Measurements from ENCODE around the gene CBLB. TPM values are rescaled to one million over a fixed set of nuclear protein-coding genes. Genes with fewer than 3 reads are reported as not detected.

The CBLB gene
- total RNA-seq, 1 donor from 2014 or later: 5.9 TPM

DNA sequence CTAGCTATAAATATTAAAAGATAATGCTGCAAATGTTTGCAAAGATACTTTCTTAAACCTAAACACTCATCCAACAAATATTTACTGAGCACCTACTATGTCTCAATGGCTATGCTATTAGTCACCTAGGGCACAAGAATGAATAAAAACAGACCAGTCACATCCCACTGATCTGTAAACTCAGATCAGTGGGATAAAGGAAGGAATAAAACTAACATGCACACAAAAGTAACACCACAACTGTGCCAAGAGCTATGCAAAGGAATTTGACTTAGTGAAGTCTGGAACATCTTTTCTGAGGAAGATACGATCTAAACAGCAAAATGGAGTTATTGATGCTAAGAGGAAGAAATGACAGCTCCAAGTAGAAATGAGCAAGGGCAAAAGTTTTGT lies 56.6 kb downstream of the CBLB start:
- H3K4me3 ChIP-seq (ENCODE audit: low read depth, low read length): no peak overlapping the region
- no peak for DNase-seq (ENCODE audit: low read depth)
- TF ChIP-seq, protein P1, sequence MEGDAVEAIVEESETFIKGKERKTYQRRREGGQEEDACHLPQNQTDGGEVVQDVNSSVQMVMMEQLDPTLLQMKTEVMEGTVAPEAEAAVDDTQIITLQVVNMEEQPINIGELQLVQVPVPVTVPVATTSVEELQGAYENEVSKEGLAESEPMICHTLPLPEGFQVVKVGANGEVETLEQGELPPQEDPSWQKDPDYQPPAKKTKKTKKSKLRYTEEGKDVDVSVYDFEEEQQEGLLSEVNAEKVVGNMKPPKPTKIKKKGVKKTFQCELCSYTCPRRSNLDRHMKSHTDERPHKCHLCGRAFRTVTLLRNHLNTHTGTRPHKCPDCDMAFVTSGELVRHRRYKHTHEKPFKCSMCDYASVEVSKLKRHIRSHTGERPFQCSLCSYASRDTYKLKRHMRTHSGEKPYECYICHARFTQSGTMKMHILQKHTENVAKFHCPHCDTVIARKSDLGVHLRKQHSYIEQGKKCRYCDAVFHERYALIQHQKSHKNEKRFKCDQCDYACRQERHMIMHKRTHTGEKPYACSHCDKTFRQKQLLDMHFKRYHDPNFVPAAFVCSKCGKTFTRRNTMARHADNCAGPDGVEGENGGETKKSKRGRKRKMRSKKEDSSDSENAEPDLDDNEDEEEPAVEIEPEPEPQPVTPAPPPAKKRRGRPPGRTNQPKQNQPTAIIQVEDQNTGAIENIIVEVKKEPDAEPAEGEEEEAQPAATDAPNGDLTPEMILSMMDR (conservative IDR thresholded peaks at IDR 0.05; ENCODE audit: low read depth, low read length): no peak

DNA sequence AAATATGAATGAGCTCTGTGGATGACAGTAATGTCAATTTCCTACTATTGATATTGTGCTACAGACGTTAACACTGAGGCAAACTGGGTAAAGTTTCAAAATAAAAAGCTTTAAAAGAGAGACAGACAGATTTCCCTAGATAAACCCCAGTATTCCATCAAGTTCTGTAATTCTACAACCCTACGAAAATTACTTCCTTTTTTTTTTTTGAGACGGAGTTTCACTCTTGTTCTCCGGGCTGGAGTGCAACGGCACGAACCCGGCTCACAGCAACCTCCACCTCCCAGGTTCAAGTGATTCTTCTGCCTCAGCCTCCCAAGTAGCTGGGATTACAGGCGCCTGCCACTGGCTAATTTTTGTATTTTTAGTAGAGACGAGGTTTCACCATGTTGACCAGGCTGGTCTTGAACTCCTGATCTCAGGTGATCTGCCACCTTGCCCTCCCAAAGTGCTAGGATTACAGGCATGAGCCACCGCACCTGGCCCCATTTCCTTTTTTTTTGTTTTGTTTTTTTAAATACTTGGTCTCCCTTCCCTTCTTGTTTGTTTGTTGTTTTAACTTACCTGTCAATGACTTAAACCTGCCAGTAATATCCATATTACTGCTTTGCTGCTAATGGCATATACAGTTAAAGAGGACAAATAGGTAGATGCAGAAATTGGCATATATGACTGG lies 57.2 kb downstream of the CBLB start:
- DNase-seq (ENCODE audit: low read depth): no peak
- H3K4me3 ChIP-seq (ENCODE audit: low read depth, low read length): no peak overlapping the region
- TF ChIP-seq, protein P1 (conservative IDR thresholded peaks at IDR 0.05; ENCODE audit: low read depth, low read length): no peak

GRCh38 chr3:105809208-105809888 lies 59.5 kb downstream of the CBLB start:
- TF ChIP-seq, protein P1 (conservative IDR thresholded peaks at IDR 0.05; ENCODE audit: low read depth, low read length): no peak
- no peak overlapping the region for H3K4me3 ChIP-seq (ENCODE audit: low read depth, low read length)
- no peak for DNase-seq (ENCODE audit: low read depth)

DNA sequence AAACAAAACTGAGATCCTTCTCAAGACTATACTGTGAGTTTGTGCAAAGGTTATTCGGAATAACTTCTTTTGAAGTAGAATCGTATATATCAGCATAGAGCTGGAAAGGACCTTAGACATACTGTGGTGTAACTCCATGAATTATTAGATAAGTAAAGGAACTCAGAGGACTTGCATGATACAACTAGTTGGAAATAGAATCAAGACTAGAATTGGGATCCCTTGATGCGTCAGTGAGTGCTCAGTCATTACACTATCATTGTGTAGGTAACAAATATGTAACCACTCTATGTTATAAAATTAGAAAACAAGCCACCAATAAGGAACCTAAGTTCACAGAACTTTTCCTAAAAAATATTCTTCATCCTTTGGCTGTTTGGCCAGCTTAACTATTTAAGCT lies 61.1 kb downstream of the CBLB start:
- TF ChIP-seq, protein P1 (conservative IDR thresholded peaks at IDR 0.05; ENCODE audit: low read depth, low read length): no peak
- no peak overlapping the region for H3K4me3 ChIP-seq (ENCODE audit: low read depth, low read length)
- no peak for DNase-seq (ENCODE audit: low read depth)

DNA sequence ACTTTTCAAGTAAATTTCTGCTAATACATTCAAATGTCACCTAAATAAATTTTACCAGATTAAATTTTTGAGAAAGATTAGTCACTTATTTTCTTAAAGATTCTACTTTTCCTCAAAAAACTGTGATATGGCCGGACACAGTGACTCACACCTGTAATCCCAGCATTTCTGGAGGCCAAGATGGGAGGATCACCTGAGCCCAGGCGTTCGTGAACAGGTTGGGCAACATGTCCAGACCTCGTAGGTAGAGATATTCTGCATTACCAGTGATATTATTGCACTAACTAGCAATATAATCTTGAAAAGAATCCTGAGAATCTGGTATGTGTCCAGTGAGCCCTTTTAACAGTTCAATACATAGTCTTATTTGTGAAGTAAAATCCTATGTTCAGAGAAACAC lies 61.7 kb downstream of the CBLB start:
- DNase-seq (ENCODE audit: low read depth): no peak
- no peak overlapping the region for H3K4me3 ChIP-seq (ENCODE audit: low read depth, low read length)
- TF ChIP-seq, protein P1 (conservative IDR thresholded peaks at IDR 0.05; ENCODE audit: low read depth, low read length): no peak

DNA sequence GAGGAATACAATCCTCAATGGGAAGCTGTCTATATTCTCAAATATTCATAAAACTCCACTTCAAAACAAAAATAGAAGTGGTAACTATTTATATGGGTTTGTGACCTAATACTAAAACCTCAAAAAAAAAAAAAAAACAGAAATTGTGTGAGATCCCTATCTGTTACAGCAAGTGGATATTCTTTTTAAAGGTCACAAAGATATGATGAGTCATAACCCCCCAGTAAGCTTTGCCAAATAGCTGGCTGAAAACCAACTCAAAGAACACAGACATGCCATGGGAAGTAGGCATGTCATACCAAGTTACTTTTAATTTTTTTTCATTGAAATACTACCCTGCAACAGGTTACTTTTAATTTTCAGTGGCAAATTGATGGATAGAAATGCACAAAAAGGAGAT lies 62.5 kb downstream of the CBLB start:
- no peak overlapping the region for H3K4me3 ChIP-seq (ENCODE audit: low read depth, low read length)
- TF ChIP-seq, protein P1 (conservative IDR thresholded peaks at IDR 0.05; ENCODE audit: low read depth, low read length): no peak
- DNase-seq (ENCODE audit: low read depth): no peak

- no peak overlapping the region for H3K4me3 ChIP-seq (ENCODE audit: low read depth, low read length)
- TF ChIP-seq, protein P1 (conservative IDR thresholded peaks at IDR 0.05; ENCODE audit: low read depth, low read length): no peak
- no peak for DNase-seq (ENCODE audit: low read depth)
Observed at GRCh38 chr3:105805404-105805803, 63.4 kb downstream of the CBLB start.
